ENCODE measurements around the gene KRT36.
A peak's percentile ranks its signal among the peaks of the same experiment; 100 is the strongest.

Gene KRT36

GRCh38 chr17:41494524-41494923, 4.8 kb upstream of the KRT36 start:
- TF ChIP-seq, protein P1, sequence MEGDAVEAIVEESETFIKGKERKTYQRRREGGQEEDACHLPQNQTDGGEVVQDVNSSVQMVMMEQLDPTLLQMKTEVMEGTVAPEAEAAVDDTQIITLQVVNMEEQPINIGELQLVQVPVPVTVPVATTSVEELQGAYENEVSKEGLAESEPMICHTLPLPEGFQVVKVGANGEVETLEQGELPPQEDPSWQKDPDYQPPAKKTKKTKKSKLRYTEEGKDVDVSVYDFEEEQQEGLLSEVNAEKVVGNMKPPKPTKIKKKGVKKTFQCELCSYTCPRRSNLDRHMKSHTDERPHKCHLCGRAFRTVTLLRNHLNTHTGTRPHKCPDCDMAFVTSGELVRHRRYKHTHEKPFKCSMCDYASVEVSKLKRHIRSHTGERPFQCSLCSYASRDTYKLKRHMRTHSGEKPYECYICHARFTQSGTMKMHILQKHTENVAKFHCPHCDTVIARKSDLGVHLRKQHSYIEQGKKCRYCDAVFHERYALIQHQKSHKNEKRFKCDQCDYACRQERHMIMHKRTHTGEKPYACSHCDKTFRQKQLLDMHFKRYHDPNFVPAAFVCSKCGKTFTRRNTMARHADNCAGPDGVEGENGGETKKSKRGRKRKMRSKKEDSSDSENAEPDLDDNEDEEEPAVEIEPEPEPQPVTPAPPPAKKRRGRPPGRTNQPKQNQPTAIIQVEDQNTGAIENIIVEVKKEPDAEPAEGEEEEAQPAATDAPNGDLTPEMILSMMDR (conservative IDR thresholded peaks at IDR 0.05; ENCODE audit: control insufficient read depth, insufficient read depth, low read depth, low read length): no peak
- DNase-seq (ENCODE audit: low read depth): peak; percentile 17

DNA sequence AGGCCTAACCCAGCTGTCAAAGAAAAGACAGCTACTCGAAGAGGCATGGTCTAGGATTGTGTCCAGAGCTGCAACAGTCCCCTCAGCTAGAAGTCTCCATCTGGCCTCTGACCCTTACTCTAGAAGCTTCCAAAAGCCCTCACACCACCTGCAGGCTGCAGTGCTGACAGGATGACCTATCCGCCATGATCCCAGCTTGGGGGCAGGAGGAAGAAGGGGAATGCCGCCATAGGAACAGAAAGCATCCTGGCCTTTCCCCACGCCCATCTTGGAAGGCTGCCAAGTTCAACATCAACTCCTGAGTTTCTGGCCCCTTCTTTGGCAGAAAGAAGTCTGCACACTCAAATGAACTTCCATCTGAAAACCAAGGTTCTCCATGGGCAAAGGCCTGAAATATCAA, 3.1 kb upstream of the KRT36 start:
- TF ChIP-seq, protein P1 (conservative IDR thresholded peaks at IDR 0.05; ENCODE audit: control insufficient read depth, insufficient read depth, low read depth, low read length): no peak
- peak; percentile 35 for DNase-seq (ENCODE audit: low read depth)

More at GRCh38 chr17:41494524-41494923, 4.8 kb upstream of the KRT36 start:
- no peak overlapping the region for H3K4me3 ChIP-seq (ENCODE audit: control insufficient read depth, low read depth, low read length)

GRCh38 chr17:41492351-41492750, 2.6 kb upstream of the KRT36 start:
- DNase-seq (ENCODE audit: low read depth): peak; percentile 60
- TF ChIP-seq, protein P1 (conservative IDR thresholded peaks at IDR 0.05; ENCODE audit: control insufficient read depth, insufficient read depth, low read depth, low read length): no peak
- H3K4me3 ChIP-seq (ENCODE audit: control insufficient read depth, low read depth, low read length): no peak overlapping the region

More for the DNA sequence above, 3.1 kb upstream of the KRT36 start:
- no peak overlapping the region for H3K4me3 ChIP-seq (ENCODE audit: control insufficient read depth, low read depth, low read length)

GRCh38 chr17:41491476-41491875, 1.8 kb upstream of the KRT36 start:
- H3K4me3 ChIP-seq (ENCODE audit: control insufficient read depth, low read depth, low read length): no peak overlapping the region
- DNase-seq (ENCODE audit: low read depth): no peak
- TF ChIP-seq, protein P1 (conservative IDR thresholded peaks at IDR 0.05; ENCODE audit: control insufficient read depth, insufficient read depth, low read depth, low read length): no peak

- no peak overlapping the region for H3K4me3 ChIP-seq (ENCODE audit: control insufficient read depth, low read depth, low read length)
- DNase-seq (ENCODE audit: low read depth): no peak
- TF ChIP-seq, protein P1 (conservative IDR thresholded peaks at IDR 0.05; ENCODE audit: control insufficient read depth, insufficient read depth, low read depth, low read length): no peak
Measured at GRCh38 chr17:41490000-41490990, 585 bp upstream of the KRT36 start.

- H3K4me3 ChIP-seq (ENCODE audit: control insufficient read depth, low read depth, low read length): no peak overlapping the region
- DNase-seq (ENCODE audit: low read depth): no peak
- TF ChIP-seq, protein P1 (conservative IDR thresholded peaks at IDR 0.05; ENCODE audit: control insufficient read depth, insufficient read depth, low read depth, low read length): peak; percentile 44
Measured at GRCh38 chr17:41486809-41487530, 2.7 kb downstream of the KRT36 start.
